HG02943 (cell line): ENCODE measurements around the gene NCOA5.
A peak's percentile ranks its signal among the peaks of the same experiment; 100 is the strongest.

Experiments
- ATAC-seq: cut with Tn5 transposase; IDR thresholded peaks from one replicate; pipeline ENCODE4 v1.9.1; 2021; ENCODE audit warnings: mild to moderate bottlenecking, low read depth, moderate library complexity; ENCODE audit not compliant: unreplicated experiment

NCOA5 gene

GRCh38 chr20:46089417-46090388 lies at the start of gene NCOA5:
TSS of gene NCOA5 (minus strand) at chr20:46089962. CDS start at chr20:46079424, 10,538 bp downstream.
- peak; percentile 68 for ATAC-seq

GRCh38 chr20:46139266-46139889 lies 49.6 kb upstream of the NCOA5 start:
- ATAC-seq, result no peak

GRCh38 chr20:46137816-46138215 lies 48.1 kb upstream of the NCOA5 start:
- no peak for ATAC-seq

- ATAC-seq, result no peak
Observed at GRCh38 chr20:46135856-46136633, 46.3 kb upstream of the NCOA5 start.

GRCh38 chr20:46134716-46135115 lies 45.0 kb upstream of the NCOA5 start:
- no peak for ATAC-seq

- ATAC-seq, result no peak
Observed at GRCh38 chr20:46133886-46134654, 44.3 kb upstream of the NCOA5 start.

GRCh38 chr20:46132705-46133120 lies 43.0 kb upstream of the NCOA5 start:
- no peak for ATAC-seq

GRCh38 chr20:46131396-46131795 lies 41.6 kb upstream of the NCOA5 start:
- ATAC-seq, result no peak

GRCh38 chr20:46130534-46130933 lies 40.8 kb upstream of the NCOA5 start:
- ATAC-seq, result no peak

GRCh38 chr20:46129955-46130481 lies 40.3 kb upstream of the NCOA5 start:
- ATAC-seq, result no peak

- ATAC-seq, result no peak
Observed at GRCh38 chr20:46128310-46129151, 38.8 kb upstream of the NCOA5 start.

GRCh38 chr20:46127396-46128010 lies 37.7 kb upstream of the NCOA5 start:
- no peak for ATAC-seq

- no peak for ATAC-seq
Observed at GRCh38 chr20:46126440-46127056, 36.8 kb upstream of the NCOA5 start.

GRCh38 chr20:46123482-46124245 lies 33.9 kb upstream of the NCOA5 start:
- ATAC-seq, result no peak

- no peak for ATAC-seq
Observed at GRCh38 chr20:46122516-46123481, 33.0 kb upstream of the NCOA5 start.

GRCh38 chr20:46122071-46122470 lies 32.3 kb upstream of the NCOA5 start:
- ATAC-seq, result no peak
